BE2C (cell line): ENCODE data around the gene GPI.

ENCODE experiments used
- DNase-seq: peaks from one replicate; pipeline ENCODE4 v3.0.0-alpha.2; 2020
- H3K27me3 ChIP-seq: fragments of 250-450 bp; sonication (Bioruptor Pico); 2 replicates; pipeline ENCODE4 v1.5.1; 2020; ENCODE audit warnings: mild to moderate bottlenecking
- H3K36me3 ChIP-seq: fragments of 250-450 bp; sonication (Bioruptor Pico); 2 replicates; pipeline ENCODE4 v1.5.1; 2020; ENCODE audit warnings: mild to moderate bottlenecking
- H3K4me1 ChIP-seq: fragments of 250-450 bp; sonication (Bioruptor Pico); 2 replicates; pipeline ENCODE4 v1.5.1; 2020
- H3K4me3 ChIP-seq: 2 replicates; pipeline ENCODE4 v1.5.1; 2011; ENCODE audit warnings: low read depth, low read length
- H3K9me3 ChIP-seq: fragments of 250-450 bp; sonication (Bioruptor Pico); 2 replicates; pipeline ENCODE4 v1.5.1; 2020
- TF ChIP-seq, protein P1 (sequence below): IDR thresholded peaks from 2 replicates; pipeline ENCODE4 v1.5.1; 2012; ENCODE audit warnings: mild to moderate bottlenecking, low read depth, low read length

Gene GPI

GRCh38 chr19:34336781-34337271 lies 28.2 kb upstream of the GPI start:
- Histone ChIP-seq H3K27me3 (no peaks in the 10 kb centered on the region), H3K4me3 (no peak overlapping the region), H3K9me3 (no peaks in the 10 kb centered on the region), H3K4me1 (no peaks in the 10 kb centered on the region), H3K36me3 (peaks cover 10% of the 10 kb centered on the region)
- TF ChIP-seq, protein P1, sequence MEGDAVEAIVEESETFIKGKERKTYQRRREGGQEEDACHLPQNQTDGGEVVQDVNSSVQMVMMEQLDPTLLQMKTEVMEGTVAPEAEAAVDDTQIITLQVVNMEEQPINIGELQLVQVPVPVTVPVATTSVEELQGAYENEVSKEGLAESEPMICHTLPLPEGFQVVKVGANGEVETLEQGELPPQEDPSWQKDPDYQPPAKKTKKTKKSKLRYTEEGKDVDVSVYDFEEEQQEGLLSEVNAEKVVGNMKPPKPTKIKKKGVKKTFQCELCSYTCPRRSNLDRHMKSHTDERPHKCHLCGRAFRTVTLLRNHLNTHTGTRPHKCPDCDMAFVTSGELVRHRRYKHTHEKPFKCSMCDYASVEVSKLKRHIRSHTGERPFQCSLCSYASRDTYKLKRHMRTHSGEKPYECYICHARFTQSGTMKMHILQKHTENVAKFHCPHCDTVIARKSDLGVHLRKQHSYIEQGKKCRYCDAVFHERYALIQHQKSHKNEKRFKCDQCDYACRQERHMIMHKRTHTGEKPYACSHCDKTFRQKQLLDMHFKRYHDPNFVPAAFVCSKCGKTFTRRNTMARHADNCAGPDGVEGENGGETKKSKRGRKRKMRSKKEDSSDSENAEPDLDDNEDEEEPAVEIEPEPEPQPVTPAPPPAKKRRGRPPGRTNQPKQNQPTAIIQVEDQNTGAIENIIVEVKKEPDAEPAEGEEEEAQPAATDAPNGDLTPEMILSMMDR, result peak; percentile 69
- DNase-seq, result no peak

DNA sequence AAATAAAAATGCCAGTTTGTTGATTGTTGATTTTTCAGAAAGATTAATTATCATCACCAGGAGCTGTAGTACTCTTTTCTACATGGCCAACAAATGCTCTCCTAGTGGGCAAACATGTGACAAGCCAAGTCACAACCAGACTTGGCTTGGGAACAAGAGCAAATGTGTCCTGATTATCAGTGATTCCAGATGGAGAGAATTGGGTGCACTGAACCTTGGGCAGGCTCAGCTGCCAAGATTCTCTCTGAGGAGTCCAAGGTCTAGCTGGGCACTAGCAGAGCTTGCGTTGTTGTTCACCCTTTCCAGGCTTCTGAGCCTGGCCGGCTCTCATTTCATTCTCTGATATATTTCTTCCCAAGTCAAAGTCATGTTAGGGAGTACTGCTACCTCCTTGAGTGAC lies 27.3 kb upstream of the GPI start:
- Histone ChIP-seq H3K9me3 (no peaks in the 10 kb centered on the region), H3K36me3 (peaks cover 14% of the 10 kb centered on the region)

DNA sequence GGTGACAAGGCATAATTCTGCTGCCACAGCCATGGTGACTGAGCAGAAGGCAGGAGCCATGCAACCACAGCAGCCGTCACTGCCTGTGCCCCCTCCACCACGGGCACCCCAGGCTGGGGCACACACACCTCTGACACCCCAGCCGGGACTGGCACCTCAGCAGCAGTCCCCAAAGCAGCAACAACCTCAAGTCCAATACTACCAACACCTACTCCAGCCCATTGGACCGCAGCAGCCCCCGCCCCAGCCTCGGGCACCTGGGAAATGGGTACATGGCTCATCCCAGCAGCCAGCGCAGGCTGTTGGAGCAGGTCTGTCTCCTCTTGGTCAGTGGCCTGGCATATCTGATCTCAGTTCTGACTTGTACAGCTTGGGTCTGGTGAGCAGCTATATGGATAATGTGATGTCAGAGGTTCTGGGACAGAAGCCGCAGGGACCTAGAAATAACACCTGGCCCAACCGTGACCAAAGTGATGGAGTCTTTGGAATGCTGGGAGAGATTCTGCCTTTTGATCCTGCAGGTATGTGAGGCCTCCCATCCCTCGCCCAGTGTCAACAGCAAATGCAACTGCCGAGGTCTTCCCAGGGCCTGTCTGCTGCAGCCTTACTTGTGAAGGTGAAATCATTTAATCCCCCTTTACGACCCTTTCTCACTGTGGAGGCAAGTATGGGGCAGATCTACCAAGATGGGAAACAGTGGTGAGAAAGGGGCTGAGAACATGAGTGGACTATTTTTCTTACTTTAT lies 22.9 kb upstream of the GPI start:
- DNase-seq, result no peak
- H3K36me3 ChIP-seq, result peaks cover 9% of the 10 kb centered on the region
- H3K4me3 ChIP-seq, result no peak overlapping the region
- TF ChIP-seq, protein P1, result no peak
- no peaks in the 10 kb centered on the region for H3K27me3 ChIP-seq
- H3K9me3 ChIP-seq, result no peaks in the 10 kb centered on the region
- H3K4me1 ChIP-seq, result no peaks in the 10 kb centered on the region

More for the DNA sequence above, 27.3 kb upstream of the GPI start:
- TF ChIP-seq, protein P1, result no peak
- Histone ChIP-seq H3K27me3 (no peaks in the 10 kb centered on the region), H3K4me1 (no peaks in the 10 kb centered on the region), H3K4me3 (no peak overlapping the region)
- DNase-seq, result no peak

DNA sequence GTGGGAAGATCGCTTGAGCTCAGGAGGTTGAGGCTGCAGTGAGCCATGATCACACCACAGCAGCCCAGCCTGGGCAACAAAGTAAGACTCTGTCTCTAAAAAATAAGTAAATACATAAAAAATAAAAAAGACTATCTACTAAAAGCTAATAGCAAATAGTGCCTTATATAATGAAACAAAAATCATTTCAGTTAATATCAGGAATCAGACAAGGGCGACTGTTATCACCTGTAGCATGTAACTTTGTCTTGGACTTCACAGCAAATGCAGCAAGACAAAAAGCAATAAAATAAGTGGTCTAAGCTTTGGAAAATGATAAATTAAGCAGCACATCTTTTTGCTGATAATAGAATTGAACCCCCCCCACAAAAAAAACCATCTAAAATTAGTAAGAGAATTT lies 21.2 kb upstream of the GPI start:
- Histone ChIP-seq H3K4me1 (no peaks in the 10 kb centered on the region), H3K27me3 (no peaks in the 10 kb centered on the region), H3K4me3 (no peak overlapping the region), H3K9me3 (no peaks in the 10 kb centered on the region), H3K36me3 (peaks cover 9% of the 10 kb centered on the region)
- TF ChIP-seq, protein P1, result no peak
- no peak for DNase-seq

DNA sequence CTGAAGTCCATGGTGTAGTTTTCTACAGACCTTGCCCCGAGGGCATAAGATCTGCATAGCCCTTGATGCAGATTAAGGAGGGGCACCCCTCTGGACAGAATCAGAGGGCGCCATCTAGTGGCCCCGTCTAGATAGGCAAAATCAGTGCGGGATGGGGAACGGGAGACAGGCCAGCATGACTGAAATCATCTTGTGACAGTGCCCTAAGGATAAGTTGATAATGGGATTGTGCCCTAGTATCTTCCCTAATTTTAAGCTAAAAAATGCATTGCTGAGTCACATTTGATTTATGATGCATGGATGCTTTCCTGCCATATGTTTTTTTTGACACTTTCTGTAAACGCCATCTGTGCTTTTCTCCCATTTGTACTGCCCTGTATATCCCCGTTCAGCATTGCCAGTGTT lies 19.0 kb upstream of the GPI start:
- Histone ChIP-seq H3K36me3 (peaks cover 9% of the 10 kb centered on the region), H3K9me3 (no peaks in the 10 kb centered on the region), H3K4me1 (no peaks in the 10 kb centered on the region), H3K27me3 (no peaks in the 10 kb centered on the region), H3K4me3 (no peak overlapping the region)
- TF ChIP-seq, protein P1, result peak; percentile 96
- peak; percentile 86 for DNase-seq

- H3K36me3 ChIP-seq, result no peaks in the 10 kb centered on the region
- no peaks in the 10 kb centered on the region for H3K27me3 ChIP-seq
- no peaks in the 10 kb centered on the region for H3K4me1 ChIP-seq
- TF ChIP-seq, protein P1, result no peak
- H3K4me3 ChIP-seq, result no peak overlapping the region
- H3K9me3 ChIP-seq, result no peaks in the 10 kb centered on the region
- DNase-seq, result no peak
These were observed 17.3 kb upstream of the GPI start for GRCh38 chr19:34347561-34348165.
